ENCODE data around the gene EIF4G1.

Gene EIF4G1

DNA sequence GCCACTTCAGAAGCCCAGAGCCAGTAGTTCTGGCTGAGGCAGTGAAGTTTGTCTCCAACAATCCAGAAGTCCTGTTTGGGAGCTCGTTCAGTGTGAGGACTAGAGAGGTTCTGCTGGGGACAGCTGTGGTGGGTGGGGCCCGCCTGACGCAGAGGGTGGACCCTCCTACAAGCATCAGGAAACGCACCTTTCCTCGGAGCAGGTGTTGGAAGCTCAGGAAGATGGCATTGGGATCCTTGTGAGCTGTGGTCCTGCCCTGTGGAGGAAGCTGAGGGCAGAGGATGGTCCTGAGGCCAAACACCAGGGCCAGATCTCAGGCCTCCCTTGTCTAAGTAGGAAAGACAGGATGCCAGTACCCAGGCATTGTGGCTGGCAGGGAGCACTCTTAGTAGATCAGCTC, 58.5 kb downstream of the EIF4G1 start:
- Histone ChIP-seq H3K27ac (ENCODE audit: insufficient read depth in 1 of 2, low read depth in 1 of 2, low read length in 2 of 2, poor library complexity in 1 of 2, severe bottlenecking in 2 of 2) (no peak overlapping the region), H3K36me3 (ENCODE audit: control insufficient read depth in 4 of 4, insufficient read depth in 4 of 4, low read length in 3 of 4) (peaks cover under 1 to 15% (median 13%) of the 10 kb centered on the region in 4 experiments), H3K9me3 (ENCODE audit: control extremely low read depth in 1 of 5, control insufficient read depth in 4 of 5, insufficient read depth in 2 of 5, low read depth in 1 of 5, low read length in 4 of 5) (no peaks in the 10 kb centered on the region), H3K27me3 (replicated peaks in 2 of 5; ENCODE audit: control insufficient read depth in 4 of 5, insufficient read depth in 5 of 5, low read length in 4 of 5) (peaks cover 0 to 9% (median 0%) of the 10 kb centered on the region in 5 experiments), H3K4me1 (ENCODE audit: control extremely low read depth in 1 of 4, control insufficient read depth in 4 of 4, insufficient read depth in 4 of 4, low read length in 3 of 4) (peaks cover 0 to 17% (median 8%) of the 10 kb centered on the region in 4 experiments), H3K4me3 (ENCODE audit: control insufficient read depth in 1 of 7, extremely low read depth in 1 of 7, insufficient read depth in 4 of 7, low read depth in 2 of 7, low read length in 6 of 7) (no peak overlapping the region)
- POLR2A ChIA-PET: no interaction called here
- no peak for DNase-seq
- 100% methylated on average over 5 of the region's 5 CpGs for WGBS (ENCODE audit: insufficient coverage)
- CTCF ChIA-PET: interaction anchor here (0.7 to 15.3 kb wide), 20 partner anchors 9 to 184 kb away, joined by 3 to 368 read pairs (median 8); partner anchors contain the start of gene FAM131A

DNA sequence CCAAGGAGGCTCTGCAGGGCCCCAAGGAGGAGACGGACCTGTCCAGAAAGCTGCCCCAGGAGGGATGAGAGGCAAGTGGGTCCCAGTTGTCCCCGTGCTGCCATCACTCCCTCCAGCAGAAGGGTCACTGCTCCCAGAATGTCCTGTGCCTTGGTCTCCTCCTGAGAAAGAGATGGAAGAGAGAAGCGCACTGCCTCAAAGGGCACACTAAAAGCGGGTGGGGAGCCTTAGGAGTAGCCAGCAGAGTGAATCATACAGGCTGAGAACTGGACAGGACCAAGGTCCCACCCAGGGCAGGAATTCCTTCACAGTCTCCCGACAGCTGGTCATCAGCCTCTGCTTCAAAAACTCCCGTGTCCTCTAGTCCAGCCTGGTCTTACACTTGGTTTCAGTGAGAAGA, 59.0 kb downstream of the EIF4G1 start:
- DNase-seq: no peak
- peaks cover 0 to 14% (median 4%) of the 10 kb centered on the region in 5 experiments for H3K27me3 ChIP-seq (replicated peaks in 2 of 5; ENCODE audit: control insufficient read depth in 4 of 5, insufficient read depth in 5 of 5, low read length in 4 of 5)
- 97% methylated on average over 6 of the region's 6 CpGs for WGBS (ENCODE audit: insufficient coverage)
- H3K9me3 ChIP-seq (ENCODE audit: control extremely low read depth in 1 of 5, control insufficient read depth in 4 of 5, insufficient read depth in 2 of 5, low read depth in 1 of 5, low read length in 4 of 5): no peaks in the 10 kb centered on the region
- ChIA-PET POLR2A (no interaction called here), CTCF (interaction anchor here (0.7 to 15.3 kb wide), 17 partner anchors 8 to 183 kb away, joined by 3 to 368 read pairs (median 9); no protein-coding TSS in a partner anchor)
- H3K36me3 ChIP-seq (ENCODE audit: control insufficient read depth in 4 of 4, insufficient read depth in 4 of 4, low read length in 3 of 4): peaks cover 0 to 10% (median 8%) of the 10 kb centered on the region in 4 experiments
- peaks cover 0 to 17% (median 8%) of the 10 kb centered on the region in 4 experiments for H3K4me1 ChIP-seq (ENCODE audit: control extremely low read depth in 1 of 4, control insufficient read depth in 4 of 4, insufficient read depth in 4 of 4, low read length in 3 of 4)
- no peak overlapping the region for H3K4me3 ChIP-seq (ENCODE audit: control insufficient read depth in 1 of 7, extremely low read depth in 1 of 7, insufficient read depth in 4 of 7, low read depth in 2 of 7, low read length in 6 of 7)
- no peak overlapping the region for H3K27ac ChIP-seq (ENCODE audit: insufficient read depth in 1 of 2, low read depth in 1 of 2, low read length in 2 of 2, poor library complexity in 1 of 2, severe bottlenecking in 2 of 2)

DNA sequence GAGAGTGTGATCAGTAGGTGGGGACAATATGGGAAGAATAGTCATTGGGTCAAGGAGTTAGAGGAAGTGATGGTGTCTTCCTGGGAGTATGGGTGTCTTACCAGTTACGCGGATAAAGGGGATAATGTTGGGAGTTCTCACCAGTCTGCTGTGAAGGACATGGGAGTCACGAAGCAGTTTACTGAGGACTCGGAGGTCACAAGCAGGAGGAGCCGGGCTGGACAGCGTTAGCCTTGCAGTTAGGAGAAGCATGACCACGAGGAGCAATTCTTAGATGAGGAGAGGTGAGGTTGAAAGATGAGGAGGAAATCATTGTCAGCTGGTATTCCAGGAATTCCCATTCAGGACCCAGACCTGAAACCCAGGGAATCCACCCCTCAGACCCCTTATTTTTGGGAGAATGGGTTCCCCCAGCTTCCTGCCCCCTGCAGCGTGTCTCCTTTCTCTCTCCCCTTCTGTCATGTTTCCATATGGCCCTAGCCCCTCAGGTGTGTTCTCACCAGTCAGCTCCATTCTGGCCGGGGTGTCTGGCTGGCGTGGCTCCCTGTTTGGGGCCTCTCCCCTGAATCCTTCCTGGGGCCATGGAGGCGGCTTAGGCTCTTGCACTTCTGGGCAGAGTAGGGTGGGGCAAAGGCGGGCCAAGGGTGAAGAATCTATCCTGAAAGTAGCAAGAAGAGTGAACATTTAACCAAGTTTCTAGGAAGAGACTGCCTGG, 61.5 kb downstream of the EIF4G1 start:
- Histone ChIP-seq H3K9me3 (ENCODE audit: control extremely low read depth in 1 of 5, control insufficient read depth in 4 of 5, insufficient read depth in 2 of 5, low read depth in 1 of 5, low read length in 4 of 5) (no peaks in the 10 kb centered on the region), H3K27ac (ENCODE audit: insufficient read depth in 1 of 2, low read depth in 1 of 2, low read length in 2 of 2, poor library complexity in 1 of 2, severe bottlenecking in 2 of 2) (no peak overlapping the region), H3K4me1 (ENCODE audit: control extremely low read depth in 1 of 4, control insufficient read depth in 4 of 4, insufficient read depth in 4 of 4, low read length in 3 of 4) (peaks cover 2 to 25% (median 15%) of the 10 kb centered on the region in 4 experiments), H3K36me3 (ENCODE audit: control insufficient read depth in 4 of 4, insufficient read depth in 4 of 4, low read length in 3 of 4) (no peaks in the 10 kb centered on the region), H3K4me3 (ENCODE audit: control insufficient read depth in 1 of 7, extremely low read depth in 1 of 7, insufficient read depth in 4 of 7, low read depth in 2 of 7, low read length in 6 of 7) (no peak overlapping the region), H3K27me3 (replicated peaks in 2 of 5; ENCODE audit: control insufficient read depth in 4 of 5, insufficient read depth in 5 of 5, low read length in 4 of 5) (peaks cover 0 to 31% (median 13%) of the 10 kb centered on the region in 5 experiments)
- CTCF ChIA-PET: interaction anchor here (0.9 to 15.3 kb wide), 14 partner anchors 11 to 401 kb away, joined by 3 to 368 read pairs (median 5); no protein-coding TSS in a partner anchor
- 95% methylated on average over 11 of the region's 12 CpGs for WGBS (ENCODE audit: insufficient coverage)
- POLR2A ChIA-PET: no interaction called here
- no peak for DNase-seq

DNA sequence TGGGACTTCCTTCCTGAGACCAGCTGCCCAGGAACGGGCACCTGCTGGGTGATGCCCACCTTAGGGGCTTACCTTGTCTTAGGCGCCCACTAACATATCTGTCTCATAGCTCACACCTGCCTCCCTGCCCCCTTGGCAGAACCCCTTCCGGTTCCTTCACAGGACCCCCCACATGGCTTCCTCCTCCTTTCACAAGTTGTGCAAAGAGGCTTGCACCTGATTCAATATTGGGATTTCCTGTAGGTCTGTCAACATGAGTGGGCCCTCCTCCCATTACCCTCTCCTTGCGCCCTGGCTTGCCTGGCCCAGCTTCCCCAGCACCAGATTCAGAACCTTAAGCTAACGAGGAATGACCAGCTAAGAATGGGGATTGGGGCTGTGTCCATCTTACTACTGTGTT, 63.0 kb downstream of the EIF4G1 start:
- POLR2A ChIA-PET: interaction anchor here (0.7 kb wide), 1 partner anchor 135 kb away, joined by 3 read pairs; no protein-coding TSS in a partner anchor

GRCh38 chr3:184377882-184378445, 63.6 kb downstream of the EIF4G1 start, which contains the start of gene THPO:
TSS of gene THPO (minus strand) at chr3:184378207. CDS start at chr3:184376259, 1,948 bp downstream.
- ChIA-PET POLR2A (no interaction called here), CTCF (interaction anchor here (1.2 to 15.3 kb wide), 7 partner anchors 9 to 164 kb away, joined by 3 to 368 read pairs (median 5); no protein-coding TSS in a partner anchor)
- Histone ChIP-seq H3K27ac (ENCODE audit: insufficient read depth in 1 of 2, low read depth in 1 of 2, low read length in 2 of 2, poor library complexity in 1 of 2, severe bottlenecking in 2 of 2) (no peak within 1 kb of the TSS), H3K4me3 (ENCODE audit: control insufficient read depth in 1 of 7, extremely low read depth in 1 of 7, insufficient read depth in 4 of 7, low read depth in 2 of 7, low read length in 6 of 7) (no peak within 1 kb of the TSS), H3K36me3 (ENCODE audit: control insufficient read depth in 4 of 4, insufficient read depth in 4 of 4, low read length in 3 of 4) (no peaks in the 10 kb centered on the region), H3K27me3 (replicated peaks in 2 of 5; ENCODE audit: control insufficient read depth in 4 of 5, insufficient read depth in 5 of 5, low read length in 4 of 5) (peaks cover 0 to 47% (median 22%) of the 10 kb centered on the region in 5 experiments), H3K4me1 (ENCODE audit: control extremely low read depth in 1 of 4, control insufficient read depth in 4 of 4, insufficient read depth in 4 of 4, low read length in 3 of 4) (peaks cover 2 to 27% (median 21%) of the 10 kb centered on the region in 4 experiments), H3K9me3 (ENCODE audit: control extremely low read depth in 1 of 5, control insufficient read depth in 4 of 5, insufficient read depth in 2 of 5, low read depth in 1 of 5, low read length in 4 of 5) (no peaks in the 10 kb centered on the region)
- no peak for DNase-seq
- WGBS (ENCODE audit: insufficient coverage): 100% methylated on average over 4 of the region's 7 CpGs

More for the DNA sequence above, 63.0 kb downstream of the EIF4G1 start:
- Histone ChIP-seq H3K9me3 (ENCODE audit: control extremely low read depth in 1 of 5, control insufficient read depth in 4 of 5, insufficient read depth in 2 of 5, low read depth in 1 of 5, low read length in 4 of 5) (no peaks in the 10 kb centered on the region), H3K4me1 (ENCODE audit: control extremely low read depth in 1 of 4, control insufficient read depth in 4 of 4, insufficient read depth in 4 of 4, low read length in 3 of 4) (peaks cover 2 to 27% (median 21%) of the 10 kb centered on the region in 4 experiments), H3K36me3 (ENCODE audit: control insufficient read depth in 4 of 4, insufficient read depth in 4 of 4, low read length in 3 of 4) (no peaks in the 10 kb centered on the region), H3K4me3 (ENCODE audit: control insufficient read depth in 1 of 7, extremely low read depth in 1 of 7, insufficient read depth in 4 of 7, low read depth in 2 of 7, low read length in 6 of 7) (no peak overlapping the region), H3K27ac (ENCODE audit: insufficient read depth in 1 of 2, low read depth in 1 of 2, low read length in 2 of 2, poor library complexity in 1 of 2, severe bottlenecking in 2 of 2) (no peak overlapping the region), H3K27me3 (replicated peaks in 2 of 5; ENCODE audit: control insufficient read depth in 4 of 5, insufficient read depth in 5 of 5, low read length in 4 of 5) (peaks cover 0 to 44% (median 22%) of the 10 kb centered on the region in 5 experiments)
- CTCF ChIA-PET: interaction anchor here (1.3 to 15.3 kb wide), 6 partner anchors 9 to 164 kb away, joined by 4 to 368 read pairs (median 8); no protein-coding TSS in a partner anchor
- DNase-seq: no peak
- 59% methylated on average over 5 of the region's 5 CpGs for WGBS (ENCODE audit: insufficient coverage)

GRCh38 chr3:184378651-184379357, 64.4 kb downstream of the EIF4G1 start:
- ChIA-PET CTCF (interaction anchor here (0.7 to 2.4 kb wide), 4 partner anchors 10 to 163 kb away, joined by 3 to 10 read pairs (median 4); no protein-coding TSS in a partner anchor), POLR2A (no interaction called here)
- WGBS (ENCODE audit: insufficient coverage): 96% methylated on average over 9 of the region's 10 CpGs

More at GRCh38 chr3:184378651-184379357, 64.4 kb downstream of the EIF4G1 start:
- Histone ChIP-seq H3K4me1 (ENCODE audit: control extremely low read depth in 1 of 4, control insufficient read depth in 4 of 4, insufficient read depth in 4 of 4, low read length in 3 of 4) (peaks cover 2 to 27% (median 21%) of the 10 kb centered on the region in 4 experiments), H3K27me3 (replicated peaks in 2 of 5; ENCODE audit: control insufficient read depth in 4 of 5, insufficient read depth in 5 of 5, low read length in 4 of 5) (peaks cover 0 to 48% (median 22%) of the 10 kb centered on the region in 5 experiments), H3K27ac (ENCODE audit: insufficient read depth in 1 of 2, low read depth in 1 of 2, low read length in 2 of 2, poor library complexity in 1 of 2, severe bottlenecking in 2 of 2) (no peak overlapping the region), H3K36me3 (ENCODE audit: control insufficient read depth in 4 of 4, insufficient read depth in 4 of 4, low read length in 3 of 4) (no peaks in the 10 kb centered on the region), H3K9me3 (ENCODE audit: control extremely low read depth in 1 of 5, control insufficient read depth in 4 of 5, insufficient read depth in 2 of 5, low read depth in 1 of 5, low read length in 4 of 5) (no peaks in the 10 kb centered on the region), H3K4me3 (ENCODE audit: control insufficient read depth in 1 of 7, extremely low read depth in 1 of 7, insufficient read depth in 4 of 7, low read depth in 2 of 7, low read length in 6 of 7) (no peak overlapping the region)
- no peak for DNase-seq
